Myocyte (in vitro differentiated cells): Measurements from ENCODE around the gene UPK3A. TPM values are rescaled to one million over a fixed set of nuclear protein-coding genes. Genes with fewer than 3 reads are reported as not detected.
"Not testable (repeated sequence)": the region's sequence is repeated elsewhere in the genome, so short reads cannot be mapped to it uniquely, and the experiment has no call there.

Source experiments
- DNase-seq: peaks from one replicate; pipeline ENCODE4 v3.0.0-alpha.2; 2012; ENCODE audit warnings: low read depth
- total RNA-seq: library from RNA; depleted of rRNA; stranded (reverse); fragments of >200 nt; gene quantifications from 2 replicates; pipeline ENCODE4 v1.2.3, GENCODE V29; 2014

The UPK3A gene
- total RNA-seq, 1 donor from 2014 or later: not detected

- no peak for DNase-seq
These were observed 39.6 kb downstream of the UPK3A start for GRCh38 chr22:45324311-45324711.

DNA sequence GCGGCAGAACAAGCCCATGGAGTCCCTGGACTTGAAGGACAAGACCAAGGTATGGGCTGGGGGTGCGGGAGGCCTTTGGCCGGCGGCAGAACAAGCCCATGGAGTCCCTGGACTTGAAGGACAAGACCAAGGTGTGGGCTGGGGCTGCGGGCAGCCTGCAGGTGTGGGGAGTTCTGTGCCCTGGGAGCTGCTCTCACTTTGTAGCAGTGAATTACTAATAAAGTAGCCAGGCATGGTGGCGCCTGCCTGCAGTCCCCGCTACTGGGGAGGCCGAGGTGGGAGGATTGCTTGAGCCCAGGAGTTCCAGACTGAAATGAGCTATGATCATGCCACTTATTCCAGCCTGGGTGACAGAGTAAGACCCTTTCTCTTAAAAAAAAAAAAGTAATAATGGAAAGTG is 43.5 kb downstream of the UPK3A start:
- not testable (repeated sequence) for DNase-seq

DNA sequence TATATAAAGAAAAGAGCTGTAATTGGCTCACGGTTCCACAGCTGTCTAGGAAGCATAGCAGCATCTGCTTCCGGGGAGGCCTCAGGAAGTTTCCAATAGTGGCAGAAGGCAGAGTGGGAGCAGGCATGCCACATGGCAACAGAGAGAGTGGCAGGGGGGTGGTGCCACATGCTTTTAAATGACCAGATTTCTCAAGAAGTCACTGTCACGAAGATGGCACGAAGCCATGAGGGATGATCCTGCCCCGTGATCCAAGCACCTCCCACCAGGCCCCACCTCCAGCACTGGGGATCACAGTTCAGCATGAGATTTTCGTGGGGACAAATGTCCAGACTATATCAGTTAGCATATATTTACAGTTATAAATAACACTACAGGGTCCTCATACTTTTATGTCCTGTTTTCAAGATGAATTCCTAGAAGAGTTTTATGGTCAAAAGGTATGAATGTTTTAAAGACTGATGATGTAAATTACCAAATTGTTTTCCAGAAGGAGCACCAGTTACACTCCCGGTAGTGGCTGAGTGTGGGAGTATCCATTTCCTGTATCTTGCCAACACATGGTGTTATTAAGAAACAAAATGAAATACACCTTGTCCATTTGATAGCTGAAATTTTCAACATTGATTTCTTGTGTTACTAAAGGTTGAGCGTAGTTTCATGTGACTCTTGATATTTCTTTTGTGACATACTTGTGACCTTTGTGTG is 44.2 kb downstream of the UPK3A start:
- DNase-seq: peak; percentile 55

GRCh38 chr22:45329530-45329936 is 44.8 kb downstream of the UPK3A start:
- DNase-seq: peak; percentile 90

DNA sequence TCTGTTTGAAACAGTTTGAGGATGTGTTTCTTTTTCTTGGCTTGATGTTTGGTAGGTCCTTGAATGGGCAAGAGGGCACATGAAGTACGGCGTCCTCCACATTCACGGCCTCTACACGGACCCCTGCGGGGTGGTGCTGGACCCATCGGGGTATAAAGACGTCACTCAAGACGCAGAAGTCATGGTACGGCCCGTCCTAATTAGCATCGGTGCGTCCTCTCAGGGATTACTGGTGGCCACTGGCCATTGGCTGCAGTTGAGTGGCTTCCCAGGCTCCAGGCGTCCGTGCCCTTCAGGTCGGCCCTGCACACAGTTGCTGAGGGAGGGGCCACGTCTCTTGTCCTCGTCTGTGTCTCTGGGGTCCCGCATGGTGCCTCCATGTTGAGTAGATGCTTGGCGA is 45.8 kb downstream of the UPK3A start:
- DNase-seq: no peak

DNA sequence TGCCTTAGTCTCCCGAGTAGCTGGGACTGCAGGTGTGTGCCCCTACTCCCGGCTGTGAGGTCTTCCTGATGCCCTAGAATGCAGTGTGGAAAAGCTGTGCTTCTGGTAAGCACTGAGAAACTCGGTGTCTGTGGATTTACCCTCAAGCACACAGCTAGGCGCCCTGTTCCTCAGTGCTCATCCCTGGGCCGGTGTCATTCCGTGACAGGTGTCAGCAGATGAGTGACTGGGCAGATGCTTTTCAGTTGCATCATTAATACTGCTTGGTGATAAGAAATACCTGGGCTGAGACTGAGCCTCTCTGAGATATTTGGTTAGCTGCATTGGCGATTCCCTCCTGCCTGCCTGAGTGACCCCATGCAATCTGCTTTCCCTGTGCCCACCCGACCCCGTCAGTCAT is 46.7 kb downstream of the UPK3A start:
- DNase-seq: no peak

DNA sequence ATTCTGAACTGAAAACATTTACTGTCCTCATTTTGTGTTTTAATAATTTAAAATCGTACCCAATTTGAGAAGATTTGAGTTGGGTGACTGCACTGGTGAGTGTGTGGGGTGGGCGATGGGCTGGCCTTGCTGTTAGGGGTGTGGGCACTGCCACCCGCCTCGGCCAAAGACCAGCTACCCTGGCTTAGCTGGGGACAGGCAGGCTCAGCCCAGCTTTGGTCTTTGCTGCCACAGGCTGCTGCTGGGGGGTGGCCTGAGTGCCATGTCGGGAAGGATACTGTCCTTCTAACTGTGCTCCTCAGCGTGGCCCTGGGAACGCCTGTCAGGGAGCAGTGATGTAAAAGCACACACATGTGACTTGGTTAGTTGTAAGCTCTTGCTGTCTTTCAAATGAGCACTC is 47.3 kb downstream of the UPK3A start:
- DNase-seq: no peak

GRCh38 chr22:45334068-45334467 is 49.3 kb downstream of the UPK3A start:
- peak; percentile 63 for DNase-seq

DNA sequence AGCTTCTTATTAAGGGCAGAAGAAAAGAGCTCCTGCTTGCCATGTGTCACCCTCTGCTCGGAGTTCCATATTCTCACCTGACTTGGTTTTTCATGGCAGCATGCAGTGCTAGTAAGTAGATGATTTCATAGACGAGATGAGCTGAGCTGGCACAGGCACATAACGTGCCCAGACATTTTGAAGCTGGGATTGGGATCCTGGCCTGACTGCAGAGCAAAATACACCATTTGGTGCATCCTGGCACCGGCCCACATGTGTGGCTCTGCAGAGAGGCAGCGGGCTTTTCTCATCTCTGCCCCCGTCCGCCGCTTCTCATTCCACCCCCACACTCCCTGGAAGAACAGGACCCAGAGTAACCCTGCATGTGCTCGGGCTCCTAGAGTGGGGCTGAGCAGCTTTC is 49.8 kb downstream of the UPK3A start:
- DNase-seq: no peak

DNA sequence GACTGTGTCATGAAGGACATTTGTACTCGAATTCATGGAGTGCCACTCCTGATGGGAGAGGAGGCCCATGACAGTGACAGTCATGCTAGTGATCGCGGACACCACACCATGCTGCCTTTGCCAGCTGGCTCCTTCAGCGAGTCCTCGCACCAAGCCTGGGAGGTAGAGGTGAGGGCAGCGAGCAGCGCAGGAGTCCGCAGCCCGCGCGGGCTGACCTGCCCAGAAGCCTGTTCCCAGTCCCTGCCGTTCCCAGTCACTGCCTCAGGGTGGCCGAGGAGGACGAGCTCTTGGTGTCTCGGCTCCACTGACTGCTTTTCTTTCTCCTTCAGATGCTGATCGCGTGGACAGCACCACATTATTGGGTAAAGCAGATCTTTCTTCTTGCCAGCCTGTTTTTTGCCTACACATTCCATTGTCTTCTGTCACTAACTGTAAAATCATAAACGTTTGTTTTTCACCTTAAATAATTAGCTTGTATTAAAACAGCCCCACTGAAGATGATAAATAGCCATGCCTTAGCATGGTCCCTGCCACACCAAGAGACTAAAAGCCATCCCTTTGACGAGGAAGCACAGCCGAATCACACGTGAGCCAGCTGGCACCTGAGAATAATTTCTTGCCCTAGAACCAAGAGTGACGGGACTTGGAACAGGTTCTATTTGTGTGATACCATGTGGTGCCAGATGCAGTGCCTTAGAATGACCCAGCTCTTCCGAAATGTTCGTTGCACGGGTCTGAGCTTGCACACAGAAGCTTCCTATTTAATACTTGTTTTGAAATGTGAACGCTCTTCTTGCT is 50.5 kb downstream of the UPK3A start:
- DNase-seq: no peak

DNA sequence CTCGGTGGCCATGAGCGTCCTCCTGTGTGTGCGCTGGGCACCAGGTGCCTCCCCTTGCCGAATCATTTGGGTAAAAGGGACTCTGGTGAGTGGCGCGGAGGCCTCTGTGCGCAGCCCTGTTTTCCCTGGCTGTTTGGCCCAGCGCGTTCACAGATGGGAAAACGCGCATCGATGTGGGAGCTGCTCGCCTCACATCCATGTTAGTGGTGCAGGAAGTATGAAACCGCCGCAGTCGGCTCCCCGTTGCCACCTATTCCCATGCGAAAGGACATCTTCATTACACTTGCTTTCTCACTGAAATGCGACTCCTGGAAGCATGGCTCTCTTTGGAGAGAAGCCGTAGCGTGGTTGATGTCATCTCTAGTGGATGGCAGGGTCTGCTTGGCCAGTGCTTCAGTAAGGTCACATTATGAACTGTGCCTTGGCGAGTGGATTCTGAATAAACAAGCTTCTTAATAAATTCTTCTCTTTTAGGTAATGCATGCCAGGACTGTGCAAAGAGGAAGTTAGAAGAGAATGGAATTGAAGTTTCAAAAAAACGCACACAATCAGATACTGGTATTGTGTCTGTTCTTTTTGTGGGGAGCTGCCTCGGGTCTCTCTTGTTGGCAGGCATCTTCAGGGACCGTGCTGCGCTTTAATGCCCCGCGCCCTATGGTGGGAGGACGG is 51.2 kb downstream of the UPK3A start:
- no peak for DNase-seq

DNA sequence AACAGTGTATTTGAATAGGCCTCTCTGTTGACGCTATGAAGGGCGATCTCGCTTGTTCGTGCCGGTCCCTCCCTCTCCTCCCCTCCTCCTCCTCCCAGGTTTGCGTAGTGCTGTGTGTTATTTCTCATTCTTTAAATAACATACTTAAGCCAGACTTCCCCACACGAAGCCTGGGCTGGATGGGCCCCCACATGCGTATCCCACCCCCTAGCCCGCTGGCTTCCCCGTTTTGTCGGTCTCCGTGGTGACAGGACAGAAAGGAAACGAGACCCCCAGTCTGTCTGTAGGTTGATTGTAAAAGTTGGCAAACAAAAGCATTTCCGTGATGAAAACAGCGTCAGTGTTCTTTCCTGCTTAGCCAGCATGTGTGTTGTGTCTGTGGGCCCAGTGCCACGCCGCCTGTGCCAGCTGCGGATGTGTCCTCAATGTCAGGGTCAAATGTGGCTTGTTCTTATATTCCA is 52.3 kb downstream of the UPK3A start:
- DNase-seq: peak; percentile 67

- no peak for DNase-seq
These were observed 52.8 kb downstream of the UPK3A start for GRCh38 chr22:45337536-45337935.

- DNase-seq: no peak
These were observed 54.0 kb downstream of the UPK3A start for GRCh38 chr22:45338795-45339194.

DNA sequence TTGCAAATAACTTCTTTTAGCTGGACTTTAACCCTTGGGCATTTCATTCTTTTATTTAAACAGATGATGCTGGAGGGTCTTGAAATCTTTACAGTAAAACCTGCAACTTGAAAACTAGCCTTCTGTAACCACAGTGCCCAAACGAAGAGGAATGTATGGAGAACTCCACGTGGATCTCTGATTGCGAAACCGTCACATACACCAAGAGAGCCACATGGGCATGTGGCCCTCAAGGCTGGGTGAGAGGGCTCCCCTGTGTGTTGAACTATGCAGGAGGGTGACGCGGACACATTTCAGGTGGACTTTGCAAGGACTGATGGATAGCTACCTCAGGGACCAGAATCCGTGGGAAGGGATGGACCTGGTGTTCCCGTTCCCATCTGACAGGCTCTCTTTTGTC is 55.6 kb downstream of the UPK3A start:
- no peak for DNase-seq

- no peak for DNase-seq
These were observed 56.7 kb downstream of the UPK3A start for GRCh38 chr22:45341498-45341897.

DNA sequence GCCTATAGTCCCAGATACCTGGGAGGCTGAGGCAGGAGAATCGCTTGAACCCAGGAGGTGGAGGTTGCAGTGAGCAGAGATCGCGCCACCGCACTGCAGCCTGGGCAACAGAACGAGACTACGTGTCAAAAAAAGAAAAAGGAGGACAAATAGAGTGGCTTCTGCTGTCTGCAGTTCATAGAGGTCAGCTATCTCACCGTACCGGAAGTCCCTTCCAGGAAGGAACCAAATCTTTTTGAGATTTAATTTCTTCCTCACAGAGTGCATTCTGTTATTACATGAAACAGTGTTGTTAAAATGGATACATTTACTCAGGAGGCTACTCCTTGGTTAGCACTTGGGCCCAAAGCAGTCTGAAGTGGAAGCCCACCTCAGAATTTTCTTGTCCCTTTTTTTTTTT is 58.4 kb downstream of the UPK3A start:
- no peak for DNase-seq

- no peak for DNase-seq
These were observed 59.6 kb downstream of the UPK3A start for GRCh38 chr22:45344334-45344733.
